IMR-90 (cell line): ENCODE measurements around the gene FNDC10. TPM values are rescaled to one million over a fixed set of nuclear protein-coding genes. Genes with fewer than 3 reads are reported as not detected.

Source experiments
- ATAC-seq: fragments of 200-7000 bp; cut with Tn5 transposase; 2 replicates; pipeline ENCODE4 v1.9.1; 2020; ENCODE audit warnings: low read depth, mild to moderate bottlenecking, moderate library complexity
- BruUV-seq: library from RNA; stranded (reverse); fragments of 400-500 nt; replicated peaks from 2 replicates; lab custom pipeline; 2021; lab: Mats Ljungman, UMichigan
- CTCF ChIA-PET: fragments of 300-600 bp; formaldehyde crosslinking; extraction: SDS; loops from one replicate; lab custom pipeline; 2021; ENCODE audit warnings: antibody characterized with exemption; lab: Yijun Ruan, JAX
- POLR2A ChIA-PET: fragments of 300-600 bp; sonication (Branson Sonifier 250); formaldehyde crosslinking; loops from one replicate; lab custom pipeline; 2022; ENCODE audit warnings: antibody characterized with exemption; ENCODE audit not compliant: unreplicated experiment; lab: Charles Lee
- DNase-seq: peaks from one replicate; pipeline ENCODE4 v3.0.0; 2013
- H2AFZ ChIP-seq: replicated peaks from 2 replicates; pipeline ENCODE3; 2013; ENCODE audit warnings: low read length, mild to moderate bottlenecking; ENCODE audit not compliant: poor library complexity
- H2AK5ac ChIP-seq: 2 replicates; pipeline ENCODE4 v1.6.1; 2013; ENCODE audit warnings: low read depth, low read length, inconsistent platforms
- H2AK9ac ChIP-seq: replicated peaks from 2 replicates; pipeline ENCODE3; 2013; ENCODE audit warnings: mild to moderate bottlenecking, low read depth, low read length, moderate library complexity; ENCODE audit not compliant: poor library complexity
- H2BK120ac ChIP-seq: 2 replicates; pipeline ENCODE4 v1.6.1; 2013; ENCODE audit warnings: low read depth, low read length, inconsistent platforms
- H2BK15ac ChIP-seq: 3 replicates; pipeline ENCODE4 v1.6.1; 2013; ENCODE audit warnings: low read depth, low read length, inconsistent platforms
- H2BK20ac ChIP-seq: 2 replicates; pipeline ENCODE4 v1.6.1; 2013; ENCODE audit warnings: low read depth, mild to moderate bottlenecking, inconsistent platforms, low read length, moderate library complexity
- H2BK5ac ChIP-seq: 2 replicates; pipeline ENCODE4 v1.6.1; 2013; ENCODE audit warnings: mild to moderate bottlenecking, low read depth, low read length, inconsistent platforms; ENCODE audit not compliant: poor library complexity, severe bottlenecking
- H3K14ac ChIP-seq: replicated peaks from 2 replicates; pipeline ENCODE4 v1.6.1; 2013; ENCODE audit warnings: low read depth, low read length, inconsistent platforms
- H3K18ac ChIP-seq: 2 replicates; pipeline ENCODE4 v1.6.1; 2013; ENCODE audit warnings: low read depth, low read length, control low read depth
- H3K23ac ChIP-seq: 2 replicates; pipeline ENCODE4 v1.6.1; 2013; ENCODE audit warnings: low read depth, low read length, inconsistent platforms
- H3K27ac ChIP-seq: 2 replicates; pipeline ENCODE4 v1.5.1; 2013; ENCODE audit warnings: mild to moderate bottlenecking, control low read depth, low read length; ENCODE audit not compliant: insufficient read depth
- H3K27me3 ChIP-seq: 2 replicates; pipeline ENCODE4 v1.6.1; 2013; ENCODE audit warnings: low read length; ENCODE audit not compliant: control insufficient read depth, insufficient read depth
- H3K36me3 ChIP-seq: 2 replicates; pipeline ENCODE4 v1.6.1; 2013; ENCODE audit warnings: low read length, mixed read lengths; ENCODE audit not compliant: control insufficient read depth, insufficient read depth
- H3K4ac ChIP-seq: 2 replicates; pipeline ENCODE4 v1.6.1; 2013; ENCODE audit warnings: low read depth, low read length, inconsistent platforms
- H3K4me1 ChIP-seq: 2 replicates; pipeline ENCODE4 v1.6.1; 2013; ENCODE audit warnings: low read length, mixed read lengths; ENCODE audit not compliant: control insufficient read depth, insufficient read depth
- H3K4me2 ChIP-seq: 2 replicates; pipeline ENCODE4 v1.6.1; 2013; ENCODE audit warnings: low read depth, mild to moderate bottlenecking, control low read depth, low read length, moderate library complexity
- H3K4me3 ChIP-seq: 2 replicates; pipeline ENCODE4 v1.5.1; 2013; ENCODE audit warnings: low read depth, mild to moderate bottlenecking, control low read depth, low read length, moderate library complexity; ENCODE audit not compliant: insufficient read depth
- H3K56ac ChIP-seq: 2 replicates; pipeline ENCODE4 v1.6.1; 2013; ENCODE audit warnings: low read length, inconsistent platforms; ENCODE audit not compliant: insufficient read depth; ENCODE audit errors: extremely low read depth
- H3K79me1 ChIP-seq, 2 experiments: 2 replicates each; pipeline ENCODE4 v1.6.1; 2013; ENCODE audit warnings: low read length in 2 of 2, inconsistent platforms in 1 of 2, low read depth in 1 of 2
- H3K9ac ChIP-seq: 2 replicates; pipeline ENCODE4 v1.6.1; 2013; ENCODE audit warnings: low read depth, low read length, control low read depth
- H3K9me1 ChIP-seq: 2 replicates; pipeline ENCODE4 v1.6.1; 2013; ENCODE audit warnings: low read length, inconsistent platforms; ENCODE audit not compliant: insufficient read depth
- H3K9me3 ChIP-seq: 2 replicates; pipeline ENCODE4 v1.6.1; 2013; ENCODE audit warnings: low read length; ENCODE audit not compliant: control insufficient read depth, insufficient read depth
- H4K20me1 ChIP-seq: 2 replicates; pipeline ENCODE4 v1.6.1; 2013; ENCODE audit warnings: low read length, inconsistent platforms; ENCODE audit not compliant: insufficient read depth
- H4K5ac ChIP-seq: 2 replicates; pipeline ENCODE4 v1.6.1; 2013; ENCODE audit warnings: mild to moderate bottlenecking, low read depth, low read length, control low read depth
- H4K8ac ChIP-seq, 2 experiments: 2 replicates each; pipeline ENCODE4 v1.6.1; 2013; ENCODE audit warnings: low read depth in 2 of 2, low read length in 2 of 2, control low read depth in 1 of 2, inconsistent platforms in 1 of 2
- H4K91ac ChIP-seq: 2 replicates; pipeline ENCODE4 v1.6.1; 2013; ENCODE audit warnings: low read depth, low read length, inconsistent platforms; ENCODE audit not compliant: insufficient read depth
- BHLHE40 ChIP-seq: fragments of 150-350 bp; IDR thresholded peaks from 2 replicates; pipeline ENCODE4 v1.6.1; 2016; ENCODE audit warnings: mild to moderate bottlenecking, low read depth, low read length
- CEBPB ChIP-seq: IDR thresholded peaks from 2 replicates; pipeline ENCODE4 v1.6.1; 2012; ENCODE audit warnings: low read depth, low read length, improper control_type of control experiment
- MXI1 ChIP-seq: IDR thresholded peaks from 2 replicates; pipeline ENCODE4 v1.6.1; 2012; ENCODE audit warnings: low read depth, mild to moderate bottlenecking, low read length, moderate library complexity, borderline replicate concordance
- NFE2L2 ChIP-seq: fragments of 150-350 bp; IDR thresholded peaks from 2 replicates; pipeline ENCODE4 v1.6.1; 2016; ENCODE audit warnings: low read depth, mild to moderate bottlenecking, low read length
- RAD21 ChIP-seq: IDR thresholded peaks from 2 replicates; pipeline ENCODE4 v1.6.1; 2012; ENCODE audit warnings: low read length, improper control_type of control experiment
- RCOR1 ChIP-seq: IDR thresholded peaks from 2 replicates; pipeline ENCODE4 v1.6.1; 2012; ENCODE audit warnings: mild to moderate bottlenecking, low read length, improper control_type of control experiment; ENCODE audit not compliant: insufficient replicate concordance
- RFX5 ChIP-seq: IDR thresholded peaks from 2 replicates; pipeline ENCODE4 v1.8.0; 2012; ENCODE audit warnings: low read depth, mild to moderate bottlenecking, low read length, moderate library complexity
- SMC3 ChIP-seq: fragments of 150-350 bp; IDR thresholded peaks from 2 replicates; pipeline ENCODE4 v1.6.1; 2016; ENCODE audit warnings: low read depth, mild to moderate bottlenecking, antibody characterized with exemption, low read length, moderate library complexity
- WGBS, 2 experiments: methylation state at CpG; one replicate each; pipeline versions ENCODE4 v1.1.5 to v1.1.7; 2013; ENCODE audit warnings: missing lambda C conversion rate in 2 of 2; ENCODE audit not compliant: insufficient read length in 1 of 2; ENCODE audit errors: extremely low coverage in 2 of 2; 5-methylcytosine and 5-hydroxymethylcytosine counted together
- dilution Hi-C: fragments of 300-500 bp; cut with HindIII; formaldehyde crosslinking; loops from one replicate; pipeline ENCODE4 v1.14.3; 2018; ENCODE audit warnings: low sequenced_read_pairs; ENCODE audit not compliant: unreplicated experiment
- in situ Hi-C: fragments of 300-500 bp; cut with MboI; formaldehyde crosslinking; loops from 3 replicates; pipeline ENCODE4 v1.14.3; 2019; ENCODE audit warnings: low sequenced_read_pairs, inconsistent platforms, mixed read lengths
- intact Hi-C: fragments of 100-400 bp; cut with micrococcal nuclease; formaldehyde crosslinking; loops from 2 replicates; pipeline ENCODE4 v1.10.0; 2022
- polyA plus RNA-seq, 3 experiments: library from polyadenylated mRNA; depleted of rRNA; stranded (reverse); fragments of >200 nt; gene quantifications; 2 replicates each; pipeline ENCODE4 v1.2.3, GENCODE V29; 2012; ENCODE audit warnings: low replicate concordance in 1 of 3
- total RNA-seq: library from RNA; depleted of rRNA; stranded (reverse); fragments of >200 nt; gene quantifications from 2 replicates; pipeline ENCODE4 v1.2.3, GENCODE V29; 2012
- TF ChIP-seq, protein P1 (sequence below): fragments of 150-350 bp; IDR thresholded peaks from 2 replicates; pipeline ENCODE4 v1.6.1; 2016; ENCODE audit warnings: low read depth, mild to moderate bottlenecking, low read length, moderate library complexity, borderline replicate concordance
- TF ChIP-seq, protein P2 (sequence below): conservative IDR thresholded peaks from 2 replicates; pipeline ENCODE4 v1.5.1; 2012; ENCODE audit warnings: mild to moderate bottlenecking, low read depth, low read length, improper control_type of control experiment
- TF ChIP-seq, protein P3 (sequence below): fragments of 150-350 bp; IDR thresholded peaks from 2 replicates; pipeline ENCODE4 v1.6.1; 2017; ENCODE audit warnings: mild to moderate bottlenecking, antibody characterized with exemption, low read length, low read depth

The FNDC10 gene
- total and polyA plus RNA-seq, 2 of the 4 experiments (the other 2 are of a cell fraction): 0.36 to 5.8 TPM

DNA sequence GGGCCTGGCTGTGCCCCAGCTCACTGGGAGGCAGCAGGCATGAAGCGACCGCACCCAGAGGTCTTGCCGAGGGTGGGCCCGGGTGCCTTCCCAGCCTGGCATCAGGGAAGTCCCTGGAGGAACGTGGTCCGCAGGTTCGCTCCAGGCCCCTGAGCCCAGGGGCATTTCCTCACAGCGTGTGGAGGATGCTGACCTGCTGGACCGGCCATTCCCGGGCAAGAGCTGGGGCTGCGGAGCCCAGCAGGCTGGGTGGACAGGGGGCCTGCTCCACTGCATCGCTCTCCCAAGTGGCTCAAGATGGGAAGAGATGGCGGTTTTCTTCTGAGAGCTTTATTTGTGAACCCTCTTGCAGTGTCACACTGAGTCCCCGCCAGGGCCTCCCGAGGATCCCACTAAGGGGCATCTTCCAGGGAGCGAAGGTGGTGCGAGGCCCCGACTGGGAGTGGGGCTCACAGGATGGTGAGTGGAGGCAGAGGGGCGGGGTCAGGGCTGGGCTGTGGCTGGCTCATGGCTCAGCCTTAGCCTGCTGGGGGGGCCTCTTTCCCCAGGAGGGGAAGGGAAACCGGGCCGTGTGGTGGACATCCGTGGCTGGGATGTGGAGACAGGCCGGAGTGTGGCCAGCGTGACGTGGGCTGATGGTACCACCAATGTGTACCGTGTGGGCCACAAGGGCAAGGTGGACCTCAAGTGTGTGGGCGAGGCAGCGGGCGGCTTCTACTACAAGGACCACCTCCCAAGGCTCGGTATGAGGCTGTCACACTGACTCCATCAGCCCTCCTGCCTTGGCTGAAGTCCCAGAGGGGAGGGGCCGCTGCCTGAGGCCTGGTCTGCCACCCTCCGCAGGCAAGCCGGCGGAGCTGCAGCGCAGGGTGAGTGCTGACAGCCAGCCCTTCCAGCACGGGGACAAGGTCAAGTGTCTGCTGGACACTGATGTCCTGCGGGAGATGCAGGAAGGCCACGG is 24.8 kb upstream of the FNDC10 start:
- Histone ChIP-seq H2AK5ac (no peak overlapping the region; the same call in 1 of the 2 replicates), H4K91ac (no peak overlapping the region), H3K14ac (no peak overlapping the region), H3K4me3 (no peak overlapping the region), H4K8ac (no peak overlapping the region), H3K27ac (no peak overlapping the region), H3K4me1 (peaks cover 3% of the 10 kb centered on the region; the same call in 1 of the 2 replicates), H2AK9ac (peak overlapping the region; percentile 61), H3K36me3 (peaks cover 28% of the 10 kb centered on the region), H2AFZ (peak overlapping the region; percentile 32), H2BK20ac (no peak overlapping the region), H3K56ac (no peak overlapping the region), H2BK120ac (no peak overlapping the region), H2BK5ac (no peak overlapping the region), H3K27me3 (no peaks in the 10 kb centered on the region), H3K18ac (no peak overlapping the region), H3K4ac (no peak overlapping the region), H4K20me1 (peaks cover 27% of the 10 kb centered on the region), H2BK15ac (no peak overlapping the region), H3K79me1 (peaks cover 0 to 23% of the 10 kb centered on the region in 2 experiments; a peak in 1 of 4 replicates), H3K9me1 (no peaks in the 10 kb centered on the region), H3K4me2 (no peak overlapping the region), H3K9ac (no peak overlapping the region), H3K23ac (no peak overlapping the region), H3K9me3 (no peaks in the 10 kb centered on the region), H4K5ac (no peak overlapping the region)
- in situ Hi-C loops: no loop called here
- no peak for ATAC-seq
- dilution Hi-C loops: no loop called here
- POLR2A ChIA-PET: no interaction called here
- TF ChIP-seq NFE2L2 (no peak), MXI1 (no peak), SMC3 (no peak), RCOR1 (no peak), RAD21 (no peak), BHLHE40 (no peak), CEBPB (no peak), RFX5 (no peak)
- TF ChIP-seq, protein P1, sequence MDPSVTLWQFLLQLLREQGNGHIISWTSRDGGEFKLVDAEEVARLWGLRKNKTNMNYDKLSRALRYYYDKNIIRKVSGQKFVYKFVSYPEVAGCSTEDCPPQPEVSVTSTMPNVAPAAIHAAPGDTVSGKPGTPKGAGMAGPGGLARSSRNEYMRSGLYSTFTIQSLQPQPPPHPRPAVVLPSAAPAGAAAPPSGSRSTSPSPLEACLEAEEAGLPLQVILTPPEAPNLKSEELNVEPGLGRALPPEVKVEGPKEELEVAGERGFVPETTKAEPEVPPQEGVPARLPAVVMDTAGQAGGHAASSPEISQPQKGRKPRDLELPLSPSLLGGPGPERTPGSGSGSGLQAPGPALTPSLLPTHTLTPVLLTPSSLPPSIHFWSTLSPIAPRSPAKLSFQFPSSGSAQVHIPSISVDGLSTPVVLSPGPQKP: no peak
- TF ChIP-seq, protein P2, sequence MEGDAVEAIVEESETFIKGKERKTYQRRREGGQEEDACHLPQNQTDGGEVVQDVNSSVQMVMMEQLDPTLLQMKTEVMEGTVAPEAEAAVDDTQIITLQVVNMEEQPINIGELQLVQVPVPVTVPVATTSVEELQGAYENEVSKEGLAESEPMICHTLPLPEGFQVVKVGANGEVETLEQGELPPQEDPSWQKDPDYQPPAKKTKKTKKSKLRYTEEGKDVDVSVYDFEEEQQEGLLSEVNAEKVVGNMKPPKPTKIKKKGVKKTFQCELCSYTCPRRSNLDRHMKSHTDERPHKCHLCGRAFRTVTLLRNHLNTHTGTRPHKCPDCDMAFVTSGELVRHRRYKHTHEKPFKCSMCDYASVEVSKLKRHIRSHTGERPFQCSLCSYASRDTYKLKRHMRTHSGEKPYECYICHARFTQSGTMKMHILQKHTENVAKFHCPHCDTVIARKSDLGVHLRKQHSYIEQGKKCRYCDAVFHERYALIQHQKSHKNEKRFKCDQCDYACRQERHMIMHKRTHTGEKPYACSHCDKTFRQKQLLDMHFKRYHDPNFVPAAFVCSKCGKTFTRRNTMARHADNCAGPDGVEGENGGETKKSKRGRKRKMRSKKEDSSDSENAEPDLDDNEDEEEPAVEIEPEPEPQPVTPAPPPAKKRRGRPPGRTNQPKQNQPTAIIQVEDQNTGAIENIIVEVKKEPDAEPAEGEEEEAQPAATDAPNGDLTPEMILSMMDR: no peak
- TF ChIP-seq, protein P3, sequence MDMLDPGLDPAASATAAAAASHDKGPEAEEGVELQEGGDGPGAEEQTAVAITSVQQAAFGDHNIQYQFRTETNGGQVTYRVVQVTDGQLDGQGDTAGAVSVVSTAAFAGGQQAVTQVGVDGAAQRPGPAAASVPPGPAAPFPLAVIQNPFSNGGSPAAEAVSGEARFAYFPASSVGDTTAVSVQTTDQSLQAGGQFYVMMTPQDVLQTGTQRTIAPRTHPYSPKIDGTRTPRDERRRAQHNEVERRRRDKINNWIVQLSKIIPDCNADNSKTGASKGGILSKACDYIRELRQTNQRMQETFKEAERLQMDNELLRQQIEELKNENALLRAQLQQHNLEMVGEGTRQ: no peak
- intact Hi-C loops: no loop called here
- WGBS, 2 experiments: 80% methylated on average over 24 of the region's 38 CpGs; no CpG with 5 or more reads in 1 of the 2 experiments
- DNase-seq: no peak
- no TSS peak for BruUV-seq
- CTCF ChIA-PET: interaction anchor here (0.6 kb wide), 1 partner anchor 265 kb away, joined by 4 read pairs; no protein-coding TSS in a partner anchor
